ENCODE results near the gene NOS1. TPM values are rescaled to one million over a fixed set of nuclear protein-coding genes. Genes with fewer than 3 reads are reported as not detected.
"Not testable (repeated sequence)": the region's sequence is repeated elsewhere in the genome, so short reads cannot be mapped to it uniquely, and the experiment has no call there.

The NOS1 gene
- total RNA-seq, 2 donors from 2014 or later = 2.6 to 8.3 TPM

DNA sequence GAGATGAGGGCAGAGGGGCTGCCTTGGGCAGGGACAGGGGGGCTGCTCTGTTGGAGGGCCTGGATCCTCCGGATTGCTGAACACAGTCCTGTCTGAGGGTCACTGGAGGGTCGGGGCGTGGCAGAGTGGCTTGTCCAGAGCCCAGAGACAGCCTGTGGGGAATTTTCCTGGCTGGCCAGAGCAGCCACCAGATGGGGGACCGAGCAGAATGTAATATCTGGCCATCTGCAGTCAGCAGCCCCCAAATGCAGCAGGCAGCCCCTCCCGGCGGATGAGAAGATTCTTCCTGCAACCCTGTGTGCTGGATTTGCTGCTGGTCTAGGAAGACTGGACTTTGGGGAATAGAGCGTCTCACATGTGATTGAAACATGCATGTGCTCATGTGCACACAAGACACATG lies 23.3 kb upstream of the NOS1 start:
- 70% methylated on average over 7 of the region's 7 CpGs for WGBS
- intact Hi-C loops (cut with DNase I) = no loop called here

DNA sequence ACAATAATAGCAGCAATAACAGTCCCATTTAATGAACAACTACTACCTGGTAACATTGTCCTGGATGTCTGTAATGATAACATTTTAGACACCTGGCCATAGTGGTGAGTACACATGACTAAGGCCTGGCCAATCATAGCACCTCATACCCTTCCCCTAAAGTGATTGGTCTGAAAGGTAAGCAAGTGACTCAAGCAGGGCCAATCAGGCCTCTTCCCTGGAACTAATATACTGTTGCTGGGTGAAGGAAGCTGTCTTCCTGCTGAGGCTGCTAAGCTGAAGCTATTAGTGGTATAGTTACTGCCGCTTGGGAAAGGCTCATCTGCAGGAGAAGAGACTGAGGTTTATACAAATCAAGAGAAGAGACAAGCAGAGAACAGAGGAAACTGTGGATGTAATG lies 18.7 kb upstream of the NOS1 start:
- 91% methylated on average over 1 of the region's 1 CpG for WGBS
- H3K27ac ChIP-seq = no peak overlapping the region
- no peak overlapping the region for H3K4me3 ChIP-seq
- no peaks in the 10 kb centered on the region for H3K27me3 ChIP-seq (replicated peaks; ENCODE audit: insufficient read depth)
- intact Hi-C loops (cut with DNase I) = no loop called here
- no peaks in the 10 kb centered on the region for H3K36me3 ChIP-seq
- H3K4me1 ChIP-seq (replicated peaks) = no peaks in the 10 kb centered on the region
- no peaks in the 10 kb centered on the region for H3K9me3 ChIP-seq
- TF ChIP-seq, protein P1, sequence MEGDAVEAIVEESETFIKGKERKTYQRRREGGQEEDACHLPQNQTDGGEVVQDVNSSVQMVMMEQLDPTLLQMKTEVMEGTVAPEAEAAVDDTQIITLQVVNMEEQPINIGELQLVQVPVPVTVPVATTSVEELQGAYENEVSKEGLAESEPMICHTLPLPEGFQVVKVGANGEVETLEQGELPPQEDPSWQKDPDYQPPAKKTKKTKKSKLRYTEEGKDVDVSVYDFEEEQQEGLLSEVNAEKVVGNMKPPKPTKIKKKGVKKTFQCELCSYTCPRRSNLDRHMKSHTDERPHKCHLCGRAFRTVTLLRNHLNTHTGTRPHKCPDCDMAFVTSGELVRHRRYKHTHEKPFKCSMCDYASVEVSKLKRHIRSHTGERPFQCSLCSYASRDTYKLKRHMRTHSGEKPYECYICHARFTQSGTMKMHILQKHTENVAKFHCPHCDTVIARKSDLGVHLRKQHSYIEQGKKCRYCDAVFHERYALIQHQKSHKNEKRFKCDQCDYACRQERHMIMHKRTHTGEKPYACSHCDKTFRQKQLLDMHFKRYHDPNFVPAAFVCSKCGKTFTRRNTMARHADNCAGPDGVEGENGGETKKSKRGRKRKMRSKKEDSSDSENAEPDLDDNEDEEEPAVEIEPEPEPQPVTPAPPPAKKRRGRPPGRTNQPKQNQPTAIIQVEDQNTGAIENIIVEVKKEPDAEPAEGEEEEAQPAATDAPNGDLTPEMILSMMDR (IDR thresholded peaks at IDR 0.05) = no peak
- TF ChIP-seq POLR2AphosphoS5 (IDR thresholded peaks at IDR 0.05) (no peak), POLR2A (IDR thresholded peaks at IDR 0.05) (no peak)
- no peak for DNase-seq (ENCODE audit: low spot score)

More for the DNA sequence above, 23.3 kb upstream of the NOS1 start:
- Histone ChIP-seq H3K4me3 (no peak overlapping the region), H3K27me3 (replicated peaks; ENCODE audit: insufficient read depth) (no peaks in the 10 kb centered on the region), H3K27ac (no peak overlapping the region), H3K36me3 (no peaks in the 10 kb centered on the region), H3K9me3 (no peaks in the 10 kb centered on the region), H3K4me1 (replicated peaks) (no peaks in the 10 kb centered on the region)
- DNase-seq (ENCODE audit: low spot score) = no peak
- TF ChIP-seq POLR2A (IDR thresholded peaks at IDR 0.05) (no peak), POLR2AphosphoS5 (IDR thresholded peaks at IDR 0.05) (no peak)
- TF ChIP-seq, protein P1 (IDR thresholded peaks at IDR 0.05) = no peak

DNA sequence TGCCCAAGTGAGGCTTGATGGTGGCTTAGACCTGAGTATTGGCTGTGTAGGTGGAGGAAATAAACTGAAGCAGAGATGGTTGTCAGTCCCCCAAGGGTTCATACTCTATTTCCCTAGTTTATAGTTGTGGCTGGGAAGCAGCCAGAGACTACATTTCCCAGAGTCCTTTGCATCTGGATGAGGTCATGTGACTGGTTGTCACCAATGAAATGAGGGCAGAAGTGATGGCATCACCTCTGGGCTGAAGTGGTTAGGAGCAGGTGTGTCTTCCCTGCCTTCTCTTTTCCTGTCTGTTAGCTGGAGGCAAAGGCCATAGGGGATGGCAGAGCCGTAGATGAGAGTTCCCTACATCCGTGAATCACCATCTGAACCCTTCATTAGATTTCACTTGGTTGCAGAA lies 16.3 kb upstream of the NOS1 start:
- 93% methylated on average over 2 of the region's 2 CpGs for WGBS
- no peak for DNase-seq (ENCODE audit: low spot score)
- H3K36me3 ChIP-seq = no peaks in the 10 kb centered on the region
- no peak overlapping the region for H3K4me3 ChIP-seq
- H3K27me3 ChIP-seq (replicated peaks; ENCODE audit: insufficient read depth) = no peaks in the 10 kb centered on the region
- no peaks in the 10 kb centered on the region for H3K4me1 ChIP-seq (replicated peaks)
- H3K9me3 ChIP-seq = no peaks in the 10 kb centered on the region
- intact Hi-C loops (cut with DNase I) = no loop called here
- TF ChIP-seq POLR2AphosphoS5 (IDR thresholded peaks at IDR 0.05) (no peak), POLR2A (IDR thresholded peaks at IDR 0.05) (no peak)
- TF ChIP-seq, protein P1 (IDR thresholded peaks at IDR 0.05) = no peak
- no peak overlapping the region for H3K27ac ChIP-seq

DNA sequence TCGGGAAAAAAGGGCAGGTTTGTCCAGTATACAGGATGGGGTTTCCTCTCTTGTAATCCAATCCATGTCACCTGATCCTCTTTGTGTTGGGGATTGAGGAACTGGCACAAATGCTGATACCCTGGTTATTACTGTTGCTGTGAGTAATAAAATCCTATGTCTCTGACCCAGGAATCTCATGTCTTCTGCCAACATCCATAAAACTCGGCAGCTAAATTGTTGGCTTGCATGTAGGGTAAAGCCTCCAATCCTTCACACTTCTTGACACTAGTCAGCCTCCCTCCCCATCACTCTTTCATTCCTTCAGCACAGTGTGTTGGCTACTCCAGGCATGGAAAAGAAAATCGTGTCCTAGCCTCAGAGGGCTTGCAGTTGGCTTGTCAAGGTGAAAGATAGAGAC lies 9.2 kb upstream of the NOS1 start:
- intact Hi-C loops (cut with DNase I) = no loop called here
- no peak overlapping the region for H3K27ac ChIP-seq
- H3K4me3 ChIP-seq = no peak overlapping the region
- H3K4me1 ChIP-seq (replicated peaks) = no peaks in the 10 kb centered on the region
- TF ChIP-seq POLR2AphosphoS5 (IDR thresholded peaks at IDR 0.05) (no peak), POLR2A (IDR thresholded peaks at IDR 0.05) (no peak)
- TF ChIP-seq, protein P1 (IDR thresholded peaks at IDR 0.05) = no peak
- DNase-seq (ENCODE audit: low spot score) = no peak
- H3K9me3 ChIP-seq = no peaks in the 10 kb centered on the region
- no peaks in the 10 kb centered on the region for H3K27me3 ChIP-seq (replicated peaks; ENCODE audit: insufficient read depth)
- WGBS = 43% methylated on average over 3 of the region's 3 CpGs
- H3K36me3 ChIP-seq = no peaks in the 10 kb centered on the region

DNA sequence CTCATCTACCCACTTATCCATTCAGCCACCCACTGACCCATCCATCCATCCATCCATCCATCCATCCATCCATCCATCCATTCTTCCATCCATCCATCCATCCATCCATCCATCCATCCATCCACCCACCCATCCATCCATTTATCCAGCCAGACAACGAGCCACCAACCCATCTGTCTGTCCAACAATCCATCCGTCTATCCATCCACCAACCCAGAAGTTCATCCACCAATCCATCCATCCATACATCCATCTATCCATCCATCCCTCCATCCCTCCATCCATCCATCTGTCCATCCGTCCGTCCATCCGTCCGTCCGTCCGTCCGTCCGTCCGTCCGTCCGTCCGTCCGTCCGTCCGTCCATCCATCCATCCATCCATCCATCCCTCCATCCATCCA lies 8.6 kb upstream of the NOS1 start:
- H3K27me3 ChIP-seq (replicated peaks; ENCODE audit: insufficient read depth) = not testable (repeated sequence)
- intact Hi-C loops (cut with DNase I) = loop anchor here (10.0 kb wide), 1 partner anchor 155 kb away; no protein-coding TSS in a partner anchor

More for the DNA sequence above, 8.6 kb upstream of the NOS1 start:
- H3K27ac ChIP-seq; H3K36me3 ChIP-seq; H3K9me3 ChIP-seq; DNase-seq (ENCODE audit: low spot score); H3K4me3 ChIP-seq; H3K4me1 ChIP-seq (replicated peaks): not testable (repeated sequence)
- 64% methylated on average over 17 of the region's 17 CpGs for WGBS
